SK-N-SH (cell line): ENCODE measurements around the gene FASTK.
A peak's percentile ranks its signal among the peaks of the same experiment; 100 is the strongest.

ENCODE experiments used
- CTCF ChIP-seq: fragments of 200-600 bp; sonication (generic); IDR thresholded peaks from 2 replicates; pipeline ENCODE4 v1.6.1; 2017; ENCODE audit warnings: antibody characterized with exemption, mild to moderate bottlenecking, moderate library complexity
- EP300 ChIP-seq, 2 experiments: IDR thresholded peaks; 2 replicates each; pipeline versions ENCODE4 v1.4.0 to v1.6.1; 2012; ENCODE audit warnings: borderline replicate concordance in 1 of 2, low read depth in 1 of 2, low read length in 1 of 2
- EZH2phosphoT487 ChIP-seq: fragments of 200-600 bp; sonication (generic); IDR thresholded peaks from 2 replicates; pipeline ENCODE4 v1.6.1; 2017; ENCODE audit warnings: low read depth, mixed run types, mild to moderate bottlenecking, antibody characterized with exemption, moderate library complexity, borderline replicate concordance
- FOXJ3 ChIP-seq: sonication (generic); formaldehyde crosslinking; IDR thresholded peaks from 2 replicates; pipeline ENCODE4 v1.5.1; 2020; ENCODE audit warnings: mild to moderate bottlenecking, missing genetic modification reagents
- MXI1 ChIP-seq: IDR thresholded peaks from 2 replicates; pipeline ENCODE4 v1.6.1; 2012; ENCODE audit warnings: mild to moderate bottlenecking, low read depth, low read length, improper control_type of control experiment
- RCOR1 ChIP-seq: fragments of 150-350 bp; IDR thresholded peaks from 2 replicates; pipeline ENCODE4 v1.6.1; 2017; ENCODE audit warnings: antibody characterized with exemption, low read length
- REST ChIP-seq: IDR thresholded peaks from 2 replicates; pipeline ENCODE4 v1.6.1; 2012; ENCODE audit warnings: mild to moderate bottlenecking, low read depth, low read length, moderate library complexity
- SIN3A ChIP-seq: IDR thresholded peaks from 2 replicates; pipeline ENCODE4 v1.6.1; 2012; ENCODE audit warnings: low read depth, mild to moderate bottlenecking, low read length, moderate library complexity, borderline replicate concordance
- TCF12 ChIP-seq: IDR thresholded peaks from 2 replicates; pipeline ENCODE4 v1.4.0; 2012

GRCh38 chr7:151104411-151105235 is 24.0 kb upstream of the FASTK start:
- TF ChIP-seq CTCF (no peak), TCF12 (peak; percentile 20; the same call in 1 of the 2 replicates), FOXJ3 (no peak), EZH2phosphoT487 (no peak), RCOR1 (no peak), EP300 (IDR thresholded peaks at IDR 0.05; ENCODE audit: borderline replicate concordance in 1 of 2, low read depth in 1 of 2, low read length in 1 of 2) (no peak), SIN3A (no peak), MXI1 (no peak), REST (no peak)
